PFSK-1 (cell line): Measurements from ENCODE around the gene ASCL2.

ENCODE experiments used
- FOXP2 ChIP-seq: optimal IDR thresholded peaks from 2 replicates; pipeline ENCODE3; 2011; ENCODE audit warnings: borderline replicate concordance, control low read depth, inconsistent platforms; ENCODE audit not compliant: insufficient read depth; ENCODE audit errors: extremely low read length, extremely low read depth
- POLR2AphosphoS5 ChIP-seq: IDR thresholded peaks from 2 replicates; pipeline ENCODE4 v1.6.1; 2012; ENCODE audit warnings: low read depth, mild to moderate bottlenecking, control low read depth, low read length, moderate library complexity
- SIN3A ChIP-seq: IDR thresholded peaks from 2 replicates; pipeline ENCODE4 v1.6.1; 2012; ENCODE audit warnings: mild to moderate bottlenecking, low read length, moderate library complexity, borderline replicate concordance; ENCODE audit not compliant: insufficient read depth
- TAF1 ChIP-seq: IDR thresholded peaks from 2 replicates; pipeline ENCODE4 v1.6.1; 2012; ENCODE audit warnings: low read length, control low read depth, borderline replicate concordance; ENCODE audit not compliant: insufficient read depth
- TF ChIP-seq, protein P1 (sequence below), 2 experiments: IDR thresholded peaks; 2 replicates each; pipeline versions ENCODE4 v1.6.1 to v1.8.0; 2011 to 2012; ENCODE audit warnings: low read depth in 2 of 2, low read length in 2 of 2, control low read depth in 1 of 2, inconsistent platforms in 1 of 2, mild to moderate bottlenecking in 1 of 2, moderate library complexity in 1 of 2; ENCODE audit not compliant: insufficient read depth in 1 of 2

Gene ASCL2

DNA sequence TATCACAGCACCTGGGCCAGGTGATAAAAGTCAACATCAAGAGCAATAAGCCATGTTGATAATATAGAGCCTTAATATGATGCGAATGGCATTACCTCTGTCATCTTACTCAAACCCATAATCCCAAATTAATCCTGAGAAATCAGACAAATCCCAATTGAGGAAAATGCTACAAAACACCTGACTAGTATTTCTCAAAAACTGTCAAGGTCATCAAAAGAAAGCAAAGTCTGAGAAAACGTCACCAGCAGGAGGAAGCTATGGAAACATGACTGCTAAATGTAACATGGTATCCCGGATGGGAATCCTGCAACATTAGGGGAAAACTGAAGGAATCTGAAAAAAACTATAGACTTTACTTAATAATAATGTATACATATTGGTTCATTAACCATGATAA is 29.6 kb downstream of the ASCL2 start:
- no peak for TF ChIP-seq POLR2AphosphoS5
- TF ChIP-seq, protein P1, sequence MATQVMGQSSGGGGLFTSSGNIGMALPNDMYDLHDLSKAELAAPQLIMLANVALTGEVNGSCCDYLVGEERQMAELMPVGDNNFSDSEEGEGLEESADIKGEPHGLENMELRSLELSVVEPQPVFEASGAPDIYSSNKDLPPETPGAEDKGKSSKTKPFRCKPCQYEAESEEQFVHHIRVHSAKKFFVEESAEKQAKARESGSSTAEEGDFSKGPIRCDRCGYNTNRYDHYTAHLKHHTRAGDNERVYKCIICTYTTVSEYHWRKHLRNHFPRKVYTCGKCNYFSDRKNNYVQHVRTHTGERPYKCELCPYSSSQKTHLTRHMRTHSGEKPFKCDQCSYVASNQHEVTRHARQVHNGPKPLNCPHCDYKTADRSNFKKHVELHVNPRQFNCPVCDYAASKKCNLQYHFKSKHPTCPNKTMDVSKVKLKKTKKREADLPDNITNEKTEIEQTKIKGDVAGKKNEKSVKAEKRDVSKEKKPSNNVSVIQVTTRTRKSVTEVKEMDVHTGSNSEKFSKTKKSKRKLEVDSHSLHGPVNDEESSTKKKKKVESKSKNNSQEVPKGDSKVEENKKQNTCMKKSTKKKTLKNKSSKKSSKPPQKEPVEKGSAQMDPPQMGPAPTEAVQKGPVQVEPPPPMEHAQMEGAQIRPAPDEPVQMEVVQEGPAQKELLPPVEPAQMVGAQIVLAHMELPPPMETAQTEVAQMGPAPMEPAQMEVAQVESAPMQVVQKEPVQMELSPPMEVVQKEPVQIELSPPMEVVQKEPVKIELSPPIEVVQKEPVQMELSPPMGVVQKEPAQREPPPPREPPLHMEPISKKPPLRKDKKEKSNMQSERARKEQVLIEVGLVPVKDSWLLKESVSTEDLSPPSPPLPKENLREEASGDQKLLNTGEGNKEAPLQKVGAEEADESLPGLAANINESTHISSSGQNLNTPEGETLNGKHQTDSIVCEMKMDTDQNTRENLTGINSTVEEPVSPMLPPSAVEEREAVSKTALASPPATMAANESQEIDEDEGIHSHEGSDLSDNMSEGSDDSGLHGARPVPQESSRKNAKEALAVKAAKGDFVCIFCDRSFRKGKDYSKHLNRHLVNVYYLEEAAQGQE (IDR thresholded peaks at IDR 0.05; ENCODE audit: insufficient read depth in 1 of 2, low read depth in 2 of 2, low read length in 2 of 2): no peak

DNA sequence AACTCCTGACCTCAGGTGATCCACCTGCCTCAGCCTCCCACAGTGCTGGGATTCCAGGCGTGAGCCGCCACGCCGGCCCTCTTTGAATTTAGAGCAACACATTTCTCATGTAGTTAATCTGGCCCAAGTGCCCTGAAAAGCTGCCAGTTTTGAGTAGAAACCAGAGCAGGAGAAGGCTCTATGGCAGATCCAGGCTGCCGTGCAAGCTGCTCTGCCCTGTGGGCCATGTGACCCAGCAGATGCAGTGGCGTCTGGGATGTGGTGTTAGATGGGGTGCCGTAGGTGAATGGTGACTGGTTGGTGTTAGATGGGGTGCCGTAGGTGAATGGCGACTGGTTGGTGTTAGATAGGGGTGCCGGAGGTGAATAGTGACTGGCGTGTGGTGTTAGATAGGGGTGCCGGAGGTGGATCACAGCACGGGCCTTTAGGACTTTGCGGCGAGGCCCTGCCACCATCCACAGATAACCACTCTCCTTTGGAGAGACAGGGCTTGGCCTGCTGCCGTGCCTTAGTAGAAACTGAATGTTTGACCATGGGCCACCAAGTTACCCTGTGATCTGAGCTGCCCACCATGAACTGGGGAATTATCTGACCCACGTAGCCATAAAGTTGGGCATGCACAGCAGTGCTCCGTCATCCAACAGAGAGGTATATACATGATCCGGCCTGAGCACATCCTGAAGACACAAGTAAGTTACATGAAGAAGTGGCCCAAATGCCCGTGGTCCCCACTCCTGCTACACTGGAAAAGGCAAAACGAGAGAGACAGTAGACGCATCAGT is 32.7 kb downstream of the ASCL2 start:
- no peak for TF ChIP-seq TAF1
- TF ChIP-seq SIN3A: no peak
- TF ChIP-seq POLR2AphosphoS5: no peak
- TF ChIP-seq, protein P1 (IDR thresholded peaks at IDR 0.05; ENCODE audit: insufficient read depth in 1 of 2, low read depth in 2 of 2, low read length in 2 of 2): no peak
- no peak for TF ChIP-seq FOXP2

DNA sequence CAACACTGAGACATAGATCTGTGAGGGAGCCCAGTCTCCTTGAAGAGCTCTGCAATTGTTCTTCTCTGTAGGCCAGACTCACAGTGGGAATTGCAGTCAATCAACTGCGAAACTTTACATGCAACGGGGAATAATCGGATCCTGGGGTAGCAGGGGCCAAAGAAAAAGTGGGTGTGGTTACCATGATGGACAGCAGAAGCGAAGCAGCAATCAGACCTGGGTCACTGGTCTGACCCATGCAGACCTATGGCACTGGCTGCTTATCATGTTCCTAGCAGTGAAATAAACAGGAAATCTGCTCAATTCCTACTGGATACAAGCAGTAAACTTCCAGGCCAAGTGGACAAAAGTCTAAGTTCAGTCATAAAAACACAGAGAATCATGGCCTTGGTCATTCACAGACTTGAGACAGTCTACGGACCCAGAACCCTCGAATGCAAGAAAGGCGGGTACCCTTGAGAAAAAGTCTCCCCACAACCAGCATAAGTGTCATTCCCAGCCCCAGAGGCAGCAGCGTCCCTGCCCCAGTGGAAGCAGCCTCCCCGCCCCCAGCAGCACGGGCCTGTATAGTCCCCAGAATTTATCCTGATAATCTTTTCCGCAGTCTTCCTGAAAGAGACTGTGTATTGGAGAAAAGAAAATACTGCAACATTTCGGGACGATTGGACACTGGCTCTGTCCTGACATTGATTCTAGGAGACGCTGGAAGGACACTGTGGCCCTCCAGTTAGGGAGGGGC is 34.6 kb downstream of the ASCL2 start:
- TF ChIP-seq FOXP2 (no peak), SIN3A (no peak), POLR2AphosphoS5 (no peak), TAF1 (no peak)
- TF ChIP-seq, protein P1 (IDR thresholded peaks at IDR 0.05; ENCODE audit: insufficient read depth in 1 of 2, low read depth in 2 of 2, low read length in 2 of 2): no peak

DNA sequence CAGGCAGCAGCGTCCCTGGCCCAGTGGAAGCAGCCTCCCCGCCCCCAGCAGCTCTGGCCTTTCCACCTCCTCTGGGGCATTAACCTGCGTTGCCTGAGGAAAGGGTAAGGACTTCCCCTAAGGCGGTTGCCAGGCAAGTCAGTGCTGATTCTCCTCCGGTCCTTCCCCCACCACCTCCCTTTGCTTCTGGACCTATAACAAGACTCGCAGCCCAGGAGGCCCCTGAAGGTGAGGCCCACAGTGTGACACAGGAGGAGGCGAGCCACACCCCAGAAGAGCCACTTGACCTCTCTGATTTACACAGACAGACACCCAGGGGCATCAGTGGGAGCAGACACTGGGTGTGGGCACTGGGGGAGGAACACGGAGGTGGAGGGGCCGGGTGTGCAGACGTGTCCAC is 35.4 kb downstream of the ASCL2 start:
- no peak for TF ChIP-seq TAF1
- no peak for TF ChIP-seq SIN3A
- TF ChIP-seq, protein P1 (IDR thresholded peaks at IDR 0.05; ENCODE audit: insufficient read depth in 1 of 2, low read depth in 2 of 2, low read length in 2 of 2): no peak
- no peak for TF ChIP-seq FOXP2
- TF ChIP-seq POLR2AphosphoS5: no peak
